Urothelium cell line (cell line): Measurements from ENCODE around the gene HPX.

Experiments used
- DNase-seq: peaks from one replicate; pipeline ENCODE4 v3.0.0; 2011; ENCODE audit warnings: low spot score, mixed read lengths
- FAIRE-seq: peaks from 2 replicates; lab custom pipeline; 2011; peaks lifted over from hg19 to GRCh38; lab: Jason Lieb, UNC

HPX gene, protein sequence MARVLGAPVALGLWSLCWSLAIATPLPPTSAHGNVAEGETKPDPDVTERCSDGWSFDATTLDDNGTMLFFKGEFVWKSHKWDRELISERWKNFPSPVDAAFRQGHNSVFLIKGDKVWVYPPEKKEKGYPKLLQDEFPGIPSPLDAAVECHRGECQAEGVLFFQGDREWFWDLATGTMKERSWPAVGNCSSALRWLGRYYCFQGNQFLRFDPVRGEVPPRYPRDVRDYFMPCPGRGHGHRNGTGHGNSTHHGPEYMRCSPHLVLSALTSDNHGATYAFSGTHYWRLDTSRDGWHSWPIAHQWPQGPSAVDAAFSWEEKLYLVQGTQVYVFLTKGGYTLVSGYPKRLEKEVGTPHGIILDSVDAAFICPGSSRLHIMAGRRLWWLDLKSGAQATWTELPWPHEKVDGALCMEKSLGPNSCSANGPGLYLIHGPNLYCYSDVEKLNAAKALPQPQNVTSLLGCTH

DNA sequence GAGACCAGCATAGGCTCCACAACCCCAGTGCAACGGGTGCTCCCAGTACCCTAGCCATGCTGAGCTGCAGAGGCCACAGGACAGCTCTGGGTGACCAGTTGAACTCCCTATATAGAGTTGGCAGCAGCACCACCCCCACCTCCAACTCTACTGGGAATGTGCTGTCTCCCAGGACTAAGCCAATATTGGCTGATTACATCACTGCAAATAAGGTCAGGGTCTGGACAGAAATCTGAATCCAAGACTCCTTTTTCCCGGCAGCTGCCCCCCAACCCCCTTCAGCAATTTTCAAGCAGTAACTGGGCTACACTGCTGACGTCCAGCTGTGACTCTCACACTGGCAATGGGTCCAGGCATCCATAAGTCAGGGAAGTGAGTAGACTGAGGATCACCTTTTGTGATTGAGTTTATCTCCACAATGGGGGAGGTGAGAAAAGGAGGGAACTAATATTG, at the start of gene HPX:
TSS of gene HPX (minus strand) at position 82 of the 453 bp plus-strand sequence. CDS start at position 58, 24 bp downstream.
- FAIRE-seq (no peak), DNase-seq (no peak)

DNA sequence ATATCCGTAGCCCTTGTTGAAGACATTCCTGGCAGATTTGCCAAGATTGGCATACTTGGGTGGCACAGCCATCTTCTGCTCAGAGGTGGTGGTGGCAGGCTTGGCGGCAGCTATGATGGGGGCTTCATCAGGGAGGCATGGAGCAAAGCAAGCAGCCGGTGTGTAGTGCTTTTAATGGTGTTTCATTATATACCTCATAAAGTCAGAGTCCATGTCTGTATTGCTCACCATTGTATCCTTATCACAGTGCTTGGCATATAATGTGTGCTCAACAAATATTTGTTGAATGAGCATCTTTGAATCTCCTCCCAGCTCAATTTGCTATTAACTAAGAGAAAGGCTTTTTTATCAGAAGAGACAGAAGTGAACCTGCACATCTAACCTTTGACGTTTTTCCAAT, 48.5 kb upstream of the HPX start:
- DNase-seq (no peak), FAIRE-seq (no peak)

DNA sequence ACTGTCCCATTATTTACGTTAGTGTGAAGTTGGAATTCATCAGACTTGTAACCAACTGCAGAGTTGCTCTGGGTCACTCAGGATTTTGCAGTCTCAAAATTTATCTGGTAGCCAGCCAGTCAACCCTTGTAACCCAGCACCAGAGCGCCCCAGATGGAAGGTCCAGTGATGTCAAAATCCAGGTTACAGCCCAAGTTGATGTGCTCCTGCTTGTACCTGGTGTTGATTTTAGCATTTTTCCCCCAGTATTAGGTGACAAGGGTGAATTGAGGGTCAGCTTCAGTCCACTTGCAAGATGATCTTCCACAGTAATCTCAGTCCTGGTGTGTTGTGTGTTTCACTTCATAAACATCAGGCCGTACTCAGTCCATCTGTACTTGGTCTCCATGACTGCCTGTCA, 48.0 kb upstream of the HPX start:
- FAIRE-seq (no peak), DNase-seq (no peak)

DNA sequence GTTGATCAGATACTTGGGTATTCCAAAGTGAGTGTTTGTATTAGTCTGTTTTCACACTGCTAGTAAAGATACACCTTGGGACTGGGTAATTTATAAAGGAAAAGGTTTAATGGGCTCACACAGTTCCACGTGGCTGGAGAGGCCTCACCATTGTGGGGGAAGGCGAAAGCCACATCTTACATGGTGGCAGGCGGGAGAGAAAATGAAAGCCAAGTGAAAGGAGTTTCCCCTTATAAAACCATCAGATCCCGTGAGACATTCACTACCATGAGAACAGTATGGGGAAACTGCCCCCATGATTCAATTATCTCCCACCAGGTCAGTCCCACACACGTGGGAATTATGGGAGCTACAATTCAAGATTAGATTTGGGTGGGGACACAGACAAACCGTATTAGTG, 47.6 kb upstream of the HPX start:
- FAIRE-seq (no peak), DNase-seq (no peak)

DNA sequence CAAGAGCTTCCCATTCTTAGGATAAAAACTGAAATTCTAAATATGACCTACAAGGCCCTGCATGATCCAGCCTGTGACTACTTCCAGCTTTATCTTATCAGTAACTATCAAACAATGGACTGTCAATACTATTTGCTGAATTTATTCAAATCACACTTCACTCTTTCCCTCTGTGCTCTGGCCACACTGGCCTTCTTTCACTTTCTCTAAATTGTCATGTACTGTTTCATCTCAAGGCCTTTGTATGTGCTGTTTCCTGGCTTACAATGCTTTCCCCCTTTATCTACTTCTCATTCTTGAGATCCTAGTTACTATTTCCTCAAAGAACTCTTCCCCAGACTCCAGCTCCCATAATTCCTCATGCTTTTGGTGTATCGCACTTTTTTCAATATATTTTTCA, 46.2 kb upstream of the HPX start:
- DNase-seq = no peak
- no peak for FAIRE-seq

DNA sequence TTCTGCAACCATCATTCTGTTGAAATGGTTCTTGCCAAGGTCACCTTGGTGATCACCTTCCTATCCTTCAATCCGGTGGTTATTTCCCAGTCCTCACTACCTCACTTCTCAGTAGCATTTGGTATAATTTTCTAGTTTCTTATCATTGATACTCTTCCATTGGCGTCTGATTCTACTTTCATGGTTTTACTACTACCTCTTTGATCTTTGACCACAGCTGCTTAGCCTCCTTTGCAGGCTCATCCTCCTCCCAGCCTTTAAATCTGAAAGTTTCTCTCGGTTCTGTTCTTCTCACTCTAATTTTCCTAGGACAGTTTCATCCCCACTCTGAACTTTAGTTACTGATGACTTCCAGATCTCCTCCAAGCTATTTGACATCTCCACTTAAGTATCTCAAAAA, 45.5 kb upstream of the HPX start:
- no peak for DNase-seq
- no peak for FAIRE-seq

DNA sequence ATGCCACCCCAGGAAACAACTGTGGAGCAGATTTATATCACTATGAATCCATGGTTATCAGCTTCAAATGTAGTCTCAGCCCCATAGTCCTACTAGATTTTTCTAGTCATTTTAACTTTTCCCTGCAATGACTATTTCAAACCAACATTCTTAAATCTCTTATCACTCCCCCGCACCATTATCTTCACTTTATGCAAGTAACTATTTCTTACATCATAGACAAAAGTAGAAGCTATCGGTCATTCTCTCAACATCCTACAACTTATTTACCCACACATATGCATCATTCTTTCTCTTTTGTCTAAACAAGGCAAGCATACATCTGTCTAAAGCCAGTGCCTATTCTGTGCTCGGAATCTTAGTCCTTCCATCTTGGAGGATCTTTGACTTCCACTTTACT, 44.9 kb upstream of the HPX start:
- FAIRE-seq (no peak), DNase-seq (no peak)

DNA sequence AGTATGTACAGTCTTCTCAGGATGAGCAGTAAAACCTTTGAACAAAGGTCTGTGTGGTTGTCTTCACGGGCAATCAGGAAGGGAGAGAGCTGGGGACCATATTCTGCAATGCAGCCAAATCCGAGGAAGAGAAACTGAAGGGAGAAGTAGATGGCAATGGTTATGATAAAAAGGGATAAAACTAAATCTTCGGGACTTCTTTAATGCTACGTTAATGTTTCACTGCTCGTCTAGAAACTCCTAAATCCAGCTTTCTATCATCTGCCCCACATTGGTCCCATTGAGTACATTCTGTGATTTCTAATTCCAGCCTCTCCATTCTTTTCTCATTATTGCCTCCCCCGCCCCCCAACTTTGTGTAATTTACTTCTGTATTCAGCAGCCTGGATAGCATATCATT, 42.2 kb upstream of the HPX start:
- DNase-seq = no peak
- FAIRE-seq = no peak

DNA sequence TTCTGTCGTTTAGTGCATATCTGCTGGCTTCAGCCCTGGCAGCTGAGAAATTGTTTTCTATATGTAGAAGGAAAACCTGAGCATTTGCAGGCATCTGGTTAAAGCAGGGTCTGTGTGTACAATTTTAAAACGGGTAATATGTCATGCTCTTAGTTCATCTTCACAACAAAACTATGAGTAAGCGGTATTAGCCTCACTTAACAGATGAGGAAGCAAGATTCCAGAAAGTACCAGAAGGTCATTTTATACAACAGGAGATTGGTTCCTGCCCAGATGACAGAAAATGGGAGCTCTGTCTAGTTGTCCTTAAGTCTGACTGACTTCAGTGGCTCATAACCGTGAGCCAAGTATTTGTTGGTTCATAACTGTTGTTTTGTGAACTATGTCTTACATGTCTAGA, 41.7 kb upstream of the HPX start:
- DNase-seq = no peak
- FAIRE-seq = no peak

DNA sequence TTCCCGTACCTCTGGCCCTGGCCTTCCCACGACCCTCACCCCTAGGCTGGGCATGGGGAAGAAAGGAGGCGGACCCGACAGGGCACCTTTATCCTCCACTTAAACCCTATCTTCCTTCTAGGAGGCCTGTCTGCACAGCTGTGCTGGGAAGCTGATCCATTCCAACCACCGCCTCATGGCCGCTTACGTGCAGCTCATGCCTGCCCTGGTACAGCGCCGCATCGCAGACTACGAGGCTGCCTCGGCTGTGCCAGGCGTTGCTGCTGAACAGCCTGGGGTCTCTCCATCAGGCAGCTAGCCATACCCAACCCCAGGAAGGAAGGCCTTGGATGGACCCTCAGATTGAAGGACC, 41.1 kb upstream of the HPX start:
- no peak for FAIRE-seq
- peak; percentile 13 for DNase-seq

DNA sequence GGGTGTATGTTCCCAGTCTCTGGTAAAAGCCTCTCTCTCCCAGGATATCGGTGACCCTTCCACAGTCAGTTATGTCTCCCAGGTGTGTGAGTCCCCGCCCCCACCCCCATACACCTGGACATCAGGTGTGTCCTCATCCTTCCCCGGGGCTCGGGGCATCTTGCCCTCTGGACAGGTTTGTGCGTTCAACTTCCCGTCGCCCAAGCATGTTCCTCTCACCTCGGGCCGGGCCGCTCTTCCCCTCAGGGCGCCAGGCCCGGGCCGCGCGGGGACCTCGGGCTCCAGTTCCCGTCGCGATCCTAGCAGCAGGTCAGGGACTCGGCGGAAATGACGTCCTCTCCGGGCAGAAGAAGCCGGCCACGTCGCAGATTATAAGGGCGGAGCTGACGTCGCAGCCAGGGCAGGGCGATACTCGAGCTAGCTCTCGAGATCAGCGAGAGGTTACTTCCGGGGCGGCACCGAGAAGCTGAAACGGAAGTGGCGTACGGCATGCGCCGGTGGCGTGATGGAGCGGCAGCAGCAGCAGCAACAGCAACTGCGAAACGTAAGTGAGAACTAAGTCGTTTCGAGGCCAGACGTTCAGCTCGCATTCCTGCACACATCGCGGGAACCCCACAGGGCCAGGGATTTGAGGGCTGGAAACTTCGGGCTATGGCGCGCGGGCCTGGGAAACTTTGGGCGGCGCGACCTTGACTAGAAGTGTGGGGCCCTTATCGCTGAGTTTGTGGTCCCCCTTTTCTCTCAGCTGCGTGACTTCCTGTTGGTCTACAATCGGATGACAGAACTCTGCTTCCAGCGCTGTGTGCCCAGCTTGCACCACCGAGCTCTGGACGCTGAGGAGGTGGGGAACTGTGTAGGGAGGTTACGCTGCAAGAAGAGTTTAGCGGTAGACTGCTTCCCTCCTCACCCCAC, 40.5 kb upstream of the HPX start, which contains the start of the genes ARFIP2 and TIMM10B:
TSS of gene ARFIP2 (minus strand) at position 320 of the 912 bp plus-strand sequence. CDS start 910 bp downstream, outside the sequence.
TSS of gene TIMM10B (plus strand) at position 490 of the 912 bp plus-strand sequence. CDS start at position 506, 16 bp downstream.
- FAIRE-seq (peak; percentile 87), DNase-seq (peak; percentile 99)

DNA sequence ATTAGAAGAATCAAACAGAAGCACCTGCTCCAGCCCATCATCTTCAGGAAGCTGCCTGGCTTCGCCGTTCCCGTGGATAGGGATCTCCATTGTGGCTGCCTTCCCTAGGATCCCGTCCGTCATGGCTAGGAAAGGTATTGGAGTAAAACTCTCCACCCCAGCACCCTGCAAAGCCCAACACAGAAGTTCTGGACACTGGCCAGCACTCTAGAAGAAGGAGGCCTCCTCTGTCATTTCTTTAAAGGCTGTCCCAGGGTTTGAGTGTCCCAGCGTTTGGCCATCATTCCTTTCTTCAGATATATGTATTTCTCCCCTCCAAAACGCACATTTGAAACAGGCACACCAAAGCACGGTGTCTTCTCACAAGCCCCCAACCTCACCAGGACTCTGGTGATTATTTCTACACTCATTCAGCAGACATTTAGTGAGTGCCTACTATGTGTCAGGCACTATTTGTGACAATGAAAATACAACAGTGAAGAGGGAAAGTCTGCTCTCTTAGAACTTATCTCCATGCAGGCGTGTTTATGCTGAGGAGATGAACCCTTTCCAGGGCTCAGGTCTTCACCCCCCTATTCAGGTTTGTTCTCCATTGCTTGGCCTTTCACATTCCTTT, 39.6 kb upstream of the HPX start:
- DNase-seq (no peak), FAIRE-seq (no peak)

DNA sequence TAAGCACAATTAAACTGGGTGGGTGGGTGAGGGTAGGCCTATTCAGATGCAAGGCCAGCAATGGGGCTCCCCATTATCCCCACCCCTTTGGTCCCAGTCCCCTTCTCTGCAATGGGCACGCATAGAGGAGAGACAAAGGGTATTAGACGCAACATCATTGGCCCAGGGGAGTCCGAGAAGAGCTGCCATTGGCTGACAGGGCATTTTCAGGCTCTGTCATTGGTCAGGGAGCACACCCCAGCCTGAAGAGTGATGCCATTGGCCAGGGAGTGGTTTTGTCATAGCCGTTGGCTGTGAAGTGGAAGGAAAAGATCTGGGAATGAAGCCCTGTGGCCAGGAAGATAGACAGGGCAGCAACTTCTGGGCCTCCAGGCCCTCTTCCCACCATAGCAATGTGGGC, 35.8 kb upstream of the HPX start:
- FAIRE-seq (no peak), DNase-seq (no peak)

DNA sequence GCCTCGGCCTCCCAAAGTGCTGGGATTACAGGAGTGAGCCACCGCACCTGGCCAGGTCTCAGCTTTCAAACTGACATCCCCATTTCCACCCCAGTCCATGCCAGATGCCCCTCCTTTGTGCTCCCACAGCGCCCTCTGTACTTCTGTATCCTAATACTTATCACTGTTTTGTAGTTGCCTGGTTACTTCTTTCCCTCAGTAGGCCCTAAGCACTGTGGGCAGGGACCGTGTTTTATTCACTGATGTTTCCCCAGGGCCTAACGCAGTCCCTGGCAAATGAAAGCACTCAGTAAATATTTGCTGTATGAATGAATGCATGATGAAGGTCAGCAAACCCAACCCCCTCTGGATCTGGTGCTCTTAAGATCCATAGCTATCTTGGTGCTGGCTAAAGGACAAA, 35.1 kb upstream of the HPX start:
- no peak for FAIRE-seq

DNA sequence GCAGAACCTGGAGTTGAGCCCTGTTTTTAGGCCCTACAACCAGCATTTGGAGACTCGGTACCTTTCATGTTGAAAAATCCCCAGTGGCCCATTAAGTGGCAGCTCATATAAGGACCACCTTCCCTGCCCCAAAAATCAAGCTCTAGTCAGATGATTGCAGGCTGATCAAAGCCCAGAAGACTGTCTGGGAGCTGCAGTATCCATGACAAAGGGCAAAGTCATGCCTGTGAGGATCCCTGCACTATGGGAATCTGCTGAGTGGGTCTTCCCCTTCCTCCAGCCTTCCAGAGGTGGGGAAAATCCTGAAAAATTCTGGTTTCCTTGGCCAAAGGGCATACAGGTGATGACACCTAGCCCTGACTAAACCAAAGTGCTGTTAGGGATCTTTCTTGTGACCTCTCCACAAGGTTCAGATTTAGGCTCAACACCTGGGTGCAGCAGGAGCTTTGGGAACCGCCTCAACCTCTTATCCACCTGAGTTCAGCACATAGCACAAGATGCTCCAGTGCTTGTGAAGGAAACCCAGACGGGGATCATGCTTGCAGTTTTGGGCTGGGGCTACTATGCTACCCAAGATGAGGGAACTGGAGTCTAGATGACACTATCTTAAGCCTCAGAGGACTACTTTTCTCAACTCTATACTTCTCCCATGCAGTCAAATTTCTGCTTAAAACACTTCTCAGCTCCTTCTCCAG, 34.2 kb upstream of the HPX start:
- no peak for FAIRE-seq
- DNase-seq = no peak

More for the DNA sequence above, 35.1 kb upstream of the HPX start:
- no peak for DNase-seq

DNA sequence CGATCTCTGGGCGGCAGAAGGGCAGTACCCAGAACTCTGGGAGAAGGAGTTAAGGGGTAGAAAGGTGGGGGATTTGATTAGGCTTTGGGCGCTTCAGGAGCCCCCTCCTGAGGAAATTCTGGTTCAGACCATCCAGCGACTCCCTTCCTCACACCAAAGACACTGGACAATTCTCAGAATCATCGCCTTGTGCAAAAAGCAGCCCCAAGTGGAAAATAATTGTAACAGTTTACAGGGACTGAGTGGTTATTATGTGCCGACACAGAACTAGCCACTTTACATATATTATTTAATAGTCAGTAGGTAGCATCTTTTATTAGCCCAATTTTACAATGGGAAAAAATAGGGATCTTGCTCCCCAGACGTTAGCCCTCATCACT, 33.6 kb upstream of the HPX start:
- FAIRE-seq = no peak
- DNase-seq = no peak

DNA sequence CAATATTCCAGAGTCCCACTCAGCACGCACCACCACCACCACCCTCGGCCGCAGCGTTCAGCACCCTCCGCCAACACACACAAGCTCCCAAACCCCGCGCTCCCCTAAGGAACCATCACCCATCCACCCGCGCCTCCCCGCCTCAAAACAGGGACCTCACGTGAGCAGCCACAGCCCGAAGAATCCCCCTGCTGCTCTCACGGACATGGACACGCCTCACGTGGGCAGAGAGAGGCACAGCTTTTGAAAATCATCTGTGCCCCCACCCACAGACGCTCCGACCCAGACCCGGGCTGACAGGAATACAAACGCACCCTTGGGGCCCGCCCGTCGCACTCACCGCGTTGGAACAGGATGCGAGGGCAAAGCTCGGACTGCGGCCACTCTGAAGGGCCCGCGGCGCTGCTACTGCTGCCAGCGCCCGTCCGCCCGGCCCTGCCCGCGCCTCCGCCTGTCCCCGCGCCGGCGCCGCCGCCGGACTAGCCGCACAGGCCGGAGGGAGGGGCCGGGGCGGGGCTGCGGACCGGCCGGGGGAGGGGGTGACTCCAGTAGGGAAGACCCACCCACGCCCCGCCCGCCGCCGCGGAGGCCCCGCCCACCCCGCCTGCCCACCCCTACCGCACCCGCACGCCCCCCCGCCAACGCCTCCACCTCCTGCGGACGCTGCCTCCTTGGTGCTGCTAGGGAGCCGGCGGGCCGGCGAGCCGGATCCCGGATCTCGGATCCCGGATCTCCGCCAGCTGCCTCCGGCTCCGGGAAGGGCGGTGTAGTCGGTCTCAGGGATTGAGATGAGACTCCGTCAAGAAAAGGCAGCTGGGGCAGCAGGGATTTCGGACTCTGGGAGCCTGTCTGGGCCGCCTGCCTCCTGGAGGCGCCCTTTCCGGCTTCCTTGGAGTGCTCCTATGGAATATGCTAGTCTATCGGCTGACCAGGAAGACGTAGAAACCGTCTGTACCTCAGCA, 32.9 kb upstream of the HPX start, which contains the start of gene TRIM3:
TSS of gene TRIM3 (minus strand) at position 491 of the 962 bp plus-strand sequence. CDS start 8,246 bp downstream, outside the sequence.
- no peak for FAIRE-seq
- DNase-seq = peak; percentile 98

DNA sequence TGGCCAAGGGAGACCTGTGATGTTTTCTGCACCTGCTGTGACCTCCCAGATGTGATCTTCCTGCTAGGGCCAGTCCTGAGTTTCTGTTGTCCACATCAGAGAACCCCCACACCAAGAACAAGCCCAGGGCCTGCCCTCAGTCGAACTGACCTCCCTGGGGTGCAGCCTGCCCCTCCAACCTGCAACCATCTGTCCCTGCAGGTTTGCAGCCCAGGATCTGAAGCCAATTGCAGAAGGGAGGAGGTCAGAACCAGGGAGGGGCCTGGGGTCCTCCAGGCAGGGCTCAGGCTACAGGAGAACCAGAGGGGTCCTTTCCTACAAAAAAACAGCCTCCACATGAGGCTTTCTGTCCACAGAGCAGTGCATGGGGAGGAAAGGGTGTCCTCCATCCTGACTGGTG, 32.1 kb upstream of the HPX start:
- DNase-seq (no peak), FAIRE-seq (no peak)

DNA sequence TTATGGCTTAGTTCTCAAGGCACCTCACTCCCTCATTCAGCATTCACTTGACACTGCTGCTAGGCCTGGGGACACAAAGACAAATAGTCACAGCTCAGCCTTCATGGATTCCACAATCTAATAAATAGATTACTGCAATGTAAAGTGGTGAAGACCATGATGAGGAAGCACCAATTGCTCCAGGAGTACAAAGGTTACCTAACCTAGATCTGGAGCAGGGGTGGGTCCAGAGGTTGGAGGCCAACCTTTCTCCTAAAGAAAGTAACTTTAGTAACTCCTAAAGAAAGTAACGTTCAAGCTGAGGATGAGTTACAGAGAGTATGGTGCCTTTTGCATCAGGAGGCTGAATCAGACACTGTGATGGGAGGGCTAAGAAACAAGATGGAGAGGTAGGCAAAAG, 28.8 kb upstream of the HPX start:
- FAIRE-seq (no peak), DNase-seq (no peak)
